ENCODE data around the gene CBFA2T2. TPM values are rescaled to one million over a fixed set of nuclear protein-coding genes. Genes with fewer than 3 reads are reported as not detected.
"Not testable (repeated sequence)": the region's sequence is repeated elsewhere in the genome, so short reads cannot be mapped to it uniquely, and the experiment has no call there.

Gene CBFA2T2
- total RNA-seq, 2 donors from 2014 or later = 14.8 to 18.0 TPM

DNA sequence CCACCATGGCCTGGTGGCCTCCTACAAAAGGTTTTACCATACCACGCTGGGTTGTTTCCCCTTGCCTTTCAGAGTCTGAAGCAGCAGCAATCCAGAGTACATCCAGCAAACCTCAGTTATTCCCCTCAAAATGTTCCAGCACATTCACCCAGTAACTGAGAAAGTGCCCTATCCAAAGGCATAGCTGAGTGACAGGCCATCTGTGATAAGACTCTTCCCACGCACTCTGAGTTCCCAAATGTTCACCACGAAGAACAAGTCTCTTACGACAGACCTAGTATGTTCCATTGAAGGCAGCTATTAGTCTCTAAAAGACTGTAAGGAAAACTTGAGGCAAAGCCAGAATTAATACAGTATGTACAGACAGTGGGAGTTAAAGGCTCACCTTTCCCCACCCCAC is 140.6 kb downstream of the CBFA2T2 start:
- no peaks in the 10 kb centered on the region for H3K27me3 ChIP-seq (replicated peaks; ENCODE audit: insufficient read depth)
- ATAC-seq (ENCODE audit: insufficient number of reproducible peaks, low FRiP score, low read depth) (no peak), DNase-seq (ENCODE audit: low spot score) (no peak)
- no peak overlapping the region for H3K4me3 ChIP-seq
- H3K4me1 ChIP-seq (ENCODE audit: control insufficient read depth in 1 of 2, low read depth in 2 of 2) = no peaks in the 10 kb centered on the region
- no peaks in the 10 kb centered on the region for H3K9me3 ChIP-seq
- TF ChIP-seq, protein P1, sequence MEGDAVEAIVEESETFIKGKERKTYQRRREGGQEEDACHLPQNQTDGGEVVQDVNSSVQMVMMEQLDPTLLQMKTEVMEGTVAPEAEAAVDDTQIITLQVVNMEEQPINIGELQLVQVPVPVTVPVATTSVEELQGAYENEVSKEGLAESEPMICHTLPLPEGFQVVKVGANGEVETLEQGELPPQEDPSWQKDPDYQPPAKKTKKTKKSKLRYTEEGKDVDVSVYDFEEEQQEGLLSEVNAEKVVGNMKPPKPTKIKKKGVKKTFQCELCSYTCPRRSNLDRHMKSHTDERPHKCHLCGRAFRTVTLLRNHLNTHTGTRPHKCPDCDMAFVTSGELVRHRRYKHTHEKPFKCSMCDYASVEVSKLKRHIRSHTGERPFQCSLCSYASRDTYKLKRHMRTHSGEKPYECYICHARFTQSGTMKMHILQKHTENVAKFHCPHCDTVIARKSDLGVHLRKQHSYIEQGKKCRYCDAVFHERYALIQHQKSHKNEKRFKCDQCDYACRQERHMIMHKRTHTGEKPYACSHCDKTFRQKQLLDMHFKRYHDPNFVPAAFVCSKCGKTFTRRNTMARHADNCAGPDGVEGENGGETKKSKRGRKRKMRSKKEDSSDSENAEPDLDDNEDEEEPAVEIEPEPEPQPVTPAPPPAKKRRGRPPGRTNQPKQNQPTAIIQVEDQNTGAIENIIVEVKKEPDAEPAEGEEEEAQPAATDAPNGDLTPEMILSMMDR (IDR thresholded peaks at IDR 0.05) = no peak
- H3K27ac ChIP-seq = no peak overlapping the region
- peaks cover 34% of the 10 kb centered on the region for H3K36me3 ChIP-seq

DNA sequence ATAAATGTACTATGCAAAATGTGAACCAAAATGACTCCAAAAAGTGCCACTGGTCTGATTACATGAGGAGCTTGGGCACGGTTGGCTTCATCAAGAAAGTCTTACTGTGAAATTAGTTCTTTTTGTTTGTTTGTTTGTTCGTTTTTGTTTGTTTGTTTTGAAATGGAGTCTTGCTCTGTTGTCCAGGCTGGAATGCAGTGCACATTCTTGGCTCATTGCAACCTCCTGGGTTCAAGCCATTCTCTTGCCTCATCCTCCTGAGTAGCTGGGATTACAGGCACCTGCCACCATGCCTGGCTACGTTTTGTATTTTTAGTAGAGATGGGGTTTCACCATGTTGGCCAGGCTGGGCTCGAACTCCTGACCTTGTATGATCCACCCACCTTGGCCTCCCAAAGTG is 142.0 kb downstream of the CBFA2T2 start:
- not testable (repeated sequence) for ATAC-seq (ENCODE audit: insufficient number of reproducible peaks, low FRiP score, low read depth); H3K4me1 ChIP-seq (ENCODE audit: control insufficient read depth in 1 of 2, low read depth in 2 of 2); DNase-seq (ENCODE audit: low spot score); H3K4me3 ChIP-seq; H3K27me3 ChIP-seq (replicated peaks; ENCODE audit: insufficient read depth); H3K27ac ChIP-seq; H3K9me3 ChIP-seq
- peaks cover 29% of the 10 kb centered on the region for H3K36me3 ChIP-seq

DNA sequence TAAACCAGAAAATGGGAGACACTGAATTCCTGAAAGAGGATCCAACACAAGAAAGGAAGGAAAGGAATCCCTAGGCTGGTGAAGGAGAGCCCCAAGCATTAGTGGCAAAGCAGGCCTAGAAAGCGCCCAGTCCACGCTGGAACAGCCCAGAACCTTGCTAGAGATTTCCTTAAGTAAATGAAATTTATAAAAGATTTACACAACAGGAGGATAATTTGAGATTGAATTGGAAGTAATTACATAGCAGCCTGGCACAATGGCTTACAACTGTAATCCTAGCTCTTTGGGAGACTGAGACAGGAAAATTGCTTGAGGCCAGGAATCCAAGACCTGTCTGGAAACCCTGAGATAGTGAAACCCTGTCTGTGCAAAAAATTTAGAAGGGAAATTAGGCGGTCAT is 145.4 kb downstream of the CBFA2T2 start:
- TF ChIP-seq, protein P1 (IDR thresholded peaks at IDR 0.05) = no peak
- no peak overlapping the region for H3K4me3 ChIP-seq
- no peak overlapping the region for H3K27ac ChIP-seq
- H3K4me1 ChIP-seq (ENCODE audit: control insufficient read depth in 1 of 2, low read depth in 2 of 2) = no peaks in the 10 kb centered on the region
- no peaks in the 10 kb centered on the region for H3K9me3 ChIP-seq
- ATAC-seq (ENCODE audit: insufficient number of reproducible peaks, low FRiP score, low read depth) (no peak), DNase-seq (ENCODE audit: low spot score) (no peak)
- H3K36me3 ChIP-seq = peaks cover 36% of the 10 kb centered on the region
- no peaks in the 10 kb centered on the region for H3K27me3 ChIP-seq (replicated peaks; ENCODE audit: insufficient read depth)

DNA sequence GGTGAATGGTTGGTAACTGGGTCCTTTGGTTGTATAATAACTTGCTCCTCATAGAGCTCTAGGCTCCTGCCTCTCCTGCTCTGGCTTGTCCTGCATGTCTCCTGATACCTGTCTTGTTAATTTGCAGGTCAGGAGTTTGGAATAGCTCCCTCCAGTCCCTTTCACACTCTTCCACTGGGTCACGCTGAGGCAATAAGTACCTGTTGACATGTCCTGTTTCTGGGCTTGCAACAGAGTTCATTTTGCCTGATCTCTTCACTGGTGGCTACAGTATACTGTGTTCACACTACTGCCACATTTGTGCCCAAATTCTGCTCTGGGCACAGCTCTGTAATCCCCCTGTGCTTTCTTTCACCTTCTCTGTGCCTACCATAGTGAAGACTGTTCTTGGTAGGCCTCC is 146.9 kb downstream of the CBFA2T2 start:
- H3K4me1 ChIP-seq (ENCODE audit: control insufficient read depth in 1 of 2, low read depth in 2 of 2) = no peaks in the 10 kb centered on the region
- TF ChIP-seq, protein P1 (IDR thresholded peaks at IDR 0.05) = no peak
- no peak overlapping the region for H3K27ac ChIP-seq
- peaks cover 35% of the 10 kb centered on the region for H3K36me3 ChIP-seq
- no peak overlapping the region for H3K4me3 ChIP-seq
- DNase-seq (ENCODE audit: low spot score) (no peak), ATAC-seq (ENCODE audit: insufficient number of reproducible peaks, low FRiP score, low read depth) (no peak)
- H3K27me3 ChIP-seq (replicated peaks; ENCODE audit: insufficient read depth) = no peaks in the 10 kb centered on the region
- no peaks in the 10 kb centered on the region for H3K9me3 ChIP-seq

DNA sequence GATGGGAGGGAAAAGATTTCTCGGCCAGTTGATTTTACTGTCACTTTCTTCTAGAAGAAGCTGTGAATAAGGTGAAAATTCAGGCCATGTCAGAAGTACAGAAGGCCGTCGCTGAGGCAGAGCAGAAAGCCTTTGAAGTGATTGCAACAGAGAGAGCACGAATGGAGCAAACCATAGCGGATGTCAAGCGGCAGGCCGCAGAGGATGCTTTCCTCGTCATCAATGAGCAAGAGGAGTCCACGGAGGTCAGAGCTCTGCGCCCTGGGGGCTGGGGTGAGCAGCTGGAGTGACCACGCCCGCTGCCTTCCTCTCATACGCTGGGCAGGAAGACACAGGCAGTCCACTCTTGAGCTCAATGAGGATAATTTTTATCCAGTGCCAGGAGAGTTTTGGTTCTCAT is 150.4 kb downstream of the CBFA2T2 start:
- TF ChIP-seq, protein P1 (IDR thresholded peaks at IDR 0.05) = no peak
- Histone ChIP-seq H3K4me3 (no peak overlapping the region), H3K4me1 (ENCODE audit: control insufficient read depth in 1 of 2, low read depth in 2 of 2) (no peaks in the 10 kb centered on the region), H3K36me3 (peaks cover 51% of the 10 kb centered on the region), H3K9me3 (no peaks in the 10 kb centered on the region), H3K27me3 (replicated peaks; ENCODE audit: insufficient read depth) (no peaks in the 10 kb centered on the region), H3K27ac (no peak overlapping the region)
- ATAC-seq (ENCODE audit: insufficient number of reproducible peaks, low FRiP score, low read depth) (no peak), DNase-seq (ENCODE audit: low spot score) (no peak)

DNA sequence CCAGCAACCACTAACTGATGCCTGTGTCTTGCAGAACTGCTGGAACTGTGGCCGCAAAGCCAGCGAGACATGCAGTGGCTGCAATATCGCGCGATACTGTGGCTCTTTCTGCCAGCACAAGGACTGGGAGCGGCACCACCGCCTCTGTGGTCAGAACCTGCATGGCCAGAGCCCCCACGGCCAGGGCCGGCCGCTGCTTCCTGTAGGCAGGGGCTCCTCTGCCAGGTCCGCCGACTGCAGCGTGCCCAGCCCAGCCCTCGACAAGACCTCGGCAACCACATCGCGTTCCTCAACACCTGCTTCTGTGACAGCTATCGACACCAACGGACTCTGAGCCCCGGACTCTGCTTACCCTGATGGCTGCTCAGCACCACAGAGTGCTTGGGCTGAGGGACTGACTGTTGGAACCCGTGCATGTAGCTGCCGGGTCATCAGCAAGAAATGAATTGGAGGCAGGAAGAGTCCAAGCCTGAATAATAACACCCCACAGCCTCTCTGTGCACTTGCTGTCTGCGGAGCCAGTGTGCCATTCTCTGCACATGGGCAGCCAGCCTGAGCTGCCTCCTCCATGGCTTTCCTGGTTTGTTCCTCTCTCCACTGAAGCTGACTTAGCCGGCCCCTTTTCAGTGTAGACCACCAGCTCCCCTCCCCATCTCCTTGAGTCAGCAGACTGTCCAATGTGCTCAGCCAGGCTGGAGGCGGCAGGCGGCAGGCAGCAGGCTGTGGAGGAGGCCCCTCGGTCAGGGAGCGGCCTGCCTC is 154.6 kb downstream of the CBFA2T2 start:
- Histone ChIP-seq H3K36me3 (peaks cover 40% of the 10 kb centered on the region), H3K4me1 (ENCODE audit: control insufficient read depth in 1 of 2, low read depth in 2 of 2) (peaks cover 15 to 31% of the 10 kb centered on the region in 2 donors), H3K27ac (no peak overlapping the region), H3K9me3 (no peaks in the 10 kb centered on the region), H3K4me3 (no peak overlapping the region), H3K27me3 (replicated peaks; ENCODE audit: insufficient read depth) (no peaks in the 10 kb centered on the region)
- TF ChIP-seq, protein P1 (IDR thresholded peaks at IDR 0.05) = no peak
- DNase-seq (ENCODE audit: low spot score) (no peak), ATAC-seq (ENCODE audit: insufficient number of reproducible peaks, low FRiP score, low read depth) (no peak)

Measured in thoracic aorta (tissue), 2 donors.